Heart left ventricle (tissue), 13 donors: ENCODE data around the gene PARP3.

ENCODE experiments used
- POLR2A ChIP-seq, 2 donors: fragments of 450-650 bp; IDR thresholded peaks; one replicate each; pipeline ENCODE4 v1.6.1; 2017; ENCODE audit warnings: antibody characterized with exemption in 2 of 2, mild to moderate bottlenecking in 2 of 2, moderate library complexity in 2 of 2
- TF ChIP-seq, protein P1 (sequence below), 12 donors: fragments of 200-600 bp; sonication (generic) in 4 of 12; IDR thresholded peaks; one replicate each; pipeline versions ENCODE4 v1.5.0 to v1.8.0; 2018 to 2022; ENCODE audit warnings: antibody characterized with exemption in 12 of 12, mild to moderate bottlenecking in 5 of 12
- donor health status: ischemic (EF 13 %, LVEDD 7.1; RV severe dilation, severe dysfunction).
- donor health status: DM: no; HTN: yes; CAD: no.
- donor health status: DM: no; HTN: no; CAD: no.
- donor health status: ischemic (EF 25% LVEDD 6.9; RV normal size, moderate dysfunction).
- donor health status: ischemic (EF 25% LVEDD 5.7; RV mildly dilated, moderate dysfunction).
- donor health status: ischemic (EF 35%, LVEDD 5.7; RV mildly dilated, moderate dysfunction).
- donor health status: nonischemic (EF 11% LVEDD 7.7; RV severe dilation, severe dysfunction).
- donor health status: DM: yes; HTN: yes; CAD: no.
- donor health status: PGD.
- donor health status: ischemic (EF 29% LVEDD 5.4; RV normal size, mild dysfunction).
- donor health status: nonischemic (EF 23%, LVEDD 6.1; RV moderate dilation, normal function).

- TF ChIP-seq, protein P1, sequence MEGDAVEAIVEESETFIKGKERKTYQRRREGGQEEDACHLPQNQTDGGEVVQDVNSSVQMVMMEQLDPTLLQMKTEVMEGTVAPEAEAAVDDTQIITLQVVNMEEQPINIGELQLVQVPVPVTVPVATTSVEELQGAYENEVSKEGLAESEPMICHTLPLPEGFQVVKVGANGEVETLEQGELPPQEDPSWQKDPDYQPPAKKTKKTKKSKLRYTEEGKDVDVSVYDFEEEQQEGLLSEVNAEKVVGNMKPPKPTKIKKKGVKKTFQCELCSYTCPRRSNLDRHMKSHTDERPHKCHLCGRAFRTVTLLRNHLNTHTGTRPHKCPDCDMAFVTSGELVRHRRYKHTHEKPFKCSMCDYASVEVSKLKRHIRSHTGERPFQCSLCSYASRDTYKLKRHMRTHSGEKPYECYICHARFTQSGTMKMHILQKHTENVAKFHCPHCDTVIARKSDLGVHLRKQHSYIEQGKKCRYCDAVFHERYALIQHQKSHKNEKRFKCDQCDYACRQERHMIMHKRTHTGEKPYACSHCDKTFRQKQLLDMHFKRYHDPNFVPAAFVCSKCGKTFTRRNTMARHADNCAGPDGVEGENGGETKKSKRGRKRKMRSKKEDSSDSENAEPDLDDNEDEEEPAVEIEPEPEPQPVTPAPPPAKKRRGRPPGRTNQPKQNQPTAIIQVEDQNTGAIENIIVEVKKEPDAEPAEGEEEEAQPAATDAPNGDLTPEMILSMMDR (IDR thresholded peaks at IDR 0.05): no peak
- TF ChIP-seq POLR2A (IDR thresholded peaks at IDR 0.05): no peak
These were observed 13.7 kb upstream of the PARP3 start for GRCh38 chr3:51928438-51928837.
